PC-3 (cell line): ENCODE results near the gene TOB1. TPM values are rescaled to one million over a fixed set of nuclear protein-coding genes. Genes with fewer than 3 reads are reported as not detected.

Experiments
- ATAC-seq: fragments of 200-7000 bp; cut with Tn5 transposase; 2 replicates; pipeline ENCODE4 v1.9.1; 2020; ENCODE audit warnings: mild to moderate bottlenecking, moderate library complexity
- BruUV-seq: library from RNA; stranded (reverse); fragments of 400-500 nt; replicated peaks from 2 replicates; lab custom pipeline; 2021; lab: Mats Ljungman, UMichigan
- CTCF ChIA-PET: fragments of 300-600 bp; sonication (Branson Sonifier 250); formaldehyde crosslinking; loops from one replicate; lab custom pipeline; 2022; ENCODE audit warnings: antibody characterized with exemption; lab: Charles Lee
- POLR2A ChIA-PET: fragments of 300-600 bp; sonication (Branson Sonifier 250); formaldehyde crosslinking; loops from one replicate; lab custom pipeline; 2022; ENCODE audit warnings: antibody characterized with exemption; ENCODE audit not compliant: unreplicated experiment; lab: Charles Lee
- DNase-seq: peaks from one replicate; pipeline ENCODE4 v3.0.0-alpha.2; 2015
- H2AFZ ChIP-seq: fragments of 300-600 bp; sonication (generic); 2 replicates; pipeline ENCODE4 v1.6.0; 2016; ENCODE audit warnings: antibody characterized with exemption, low read length
- H3F3A ChIP-seq: fragments of 300-600 bp; sonication (generic); one replicate; pipeline ENCODE4 v1.6.0; 2017; ENCODE audit warnings: antibody characterized with exemption, low read length, control low read depth, mild to moderate bottlenecking; ENCODE audit not compliant: unreplicated experiment
- H3K27ac ChIP-seq: fragments of 300-600 bp; sonication (generic); 2 replicates; pipeline ENCODE4 v1.5.1; 2016; ENCODE audit warnings: mild to moderate bottlenecking, low read length
- H3K27me3 ChIP-seq: fragments of 300-600 bp; sonication (generic); 2 replicates; pipeline ENCODE4 v1.6.1; 2016; ENCODE audit warnings: low read length, mixed read lengths
- H3K36me3 ChIP-seq: fragments of 300-600 bp; sonication (generic); 2 replicates; pipeline ENCODE4 v1.6.1; 2016; ENCODE audit warnings: low read depth, mixed run types, low read length, mixed read lengths
- H3K4me1 ChIP-seq: fragments of 300-600 bp; sonication (generic); 2 replicates; pipeline ENCODE4 v1.5.1; 2016; ENCODE audit warnings: low read length; ENCODE audit not compliant: insufficient read depth
- H3K4me2 ChIP-seq: fragments of 300-600 bp; sonication (generic); 2 replicates; pipeline ENCODE4 v1.6.0; 2016; ENCODE audit warnings: low read length
- H3K4me3 ChIP-seq: fragments of 300-600 bp; sonication (generic); 2 replicates; pipeline ENCODE4 v1.5.1; 2016; ENCODE audit warnings: mild to moderate bottlenecking, low read length, mixed read lengths
- H3K79me2 ChIP-seq: fragments of 300-600 bp; sonication (generic); 2 replicates; pipeline ENCODE4 v1.6.1; 2017; ENCODE audit warnings: low read length, mixed read lengths
- H3K9ac ChIP-seq: fragments of 300-600 bp; sonication (generic); 2 replicates; pipeline ENCODE4 v1.6.0; 2016; ENCODE audit warnings: mild to moderate bottlenecking, low read length
- H3K9me2 ChIP-seq: fragments of 300-600 bp; sonication (generic); replicated peaks from 2 replicates; pipeline ENCODE4 v1.6.1; 2016; ENCODE audit warnings: mixed run types, low read length, mixed read lengths
- H3K9me3 ChIP-seq: fragments of 300-600 bp; sonication (generic); 2 replicates; pipeline ENCODE4 v1.6.1; 2016; ENCODE audit warnings: low read length, mixed read lengths
- H4K20me1 ChIP-seq: fragments of 300-600 bp; sonication (generic); 2 replicates; pipeline ENCODE4 v1.6.1; 2016; ENCODE audit warnings: low read length, mixed read lengths
- EZH2 ChIP-seq: fragments of 300-600 bp; sonication (generic); IDR thresholded peaks from one replicate; pipeline ENCODE4 v1.6.1; 2017; ENCODE audit warnings: antibody characterized with exemption, mild to moderate bottlenecking, low read length; ENCODE audit not compliant: unreplicated experiment
- EZH2phosphoT487 ChIP-seq: fragments of 300-600 bp; sonication (generic); IDR thresholded peaks from 2 replicates; pipeline ENCODE4 v1.6.1; 2018; ENCODE audit warnings: mild to moderate bottlenecking, antibody characterized with exemption, low read length, borderline replicate concordance
- intact Hi-C: fragments of 100-400 bp; cut with micrococcal nuclease; formaldehyde crosslinking; loops from 2 replicates; pipeline ENCODE4 v1.9.0; 2023
- total RNA-seq: library from RNA; depleted of rRNA; stranded (reverse); fragments of >200 nt; gene quantifications from 2 replicates; pipeline ENCODE4 v1.2.3, GENCODE V29; 2014
- TF ChIP-seq, protein P1 (sequence below): fragments of 300-600 bp; sonication (generic); conservative IDR thresholded peaks from 2 replicates; pipeline ENCODE4 v1.5.1; 2017; ENCODE audit warnings: antibody characterized with exemption, low read depth, mild to moderate bottlenecking, low read length

Gene TOB1
- total RNA-seq, 1 experiment from 2014 or later, result 28.7 TPM

DNA sequence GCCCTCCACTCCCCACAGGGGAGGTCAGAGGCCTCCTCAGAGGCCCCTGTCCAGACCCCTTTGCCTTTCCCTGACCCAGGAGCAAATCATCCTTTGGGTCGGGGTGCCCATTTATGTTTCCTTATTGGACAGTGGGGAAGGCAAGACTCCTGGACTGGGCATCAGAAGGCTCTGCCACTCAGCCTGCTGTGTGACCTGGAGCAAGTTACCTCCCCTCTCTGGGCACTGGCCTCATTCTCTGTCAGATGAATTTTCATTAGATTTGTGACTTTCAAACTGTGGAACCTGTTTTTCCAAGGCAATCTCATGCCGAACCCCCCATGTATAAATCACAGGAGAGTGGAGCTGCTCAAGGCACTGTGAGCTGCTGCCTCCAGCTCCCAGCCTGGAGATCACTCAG, 47.0 kb upstream of the TOB1 start:
- no peak overlapping the region for H3K27ac ChIP-seq
- no TSS peak for BruUV-seq
- H3F3A ChIP-seq, result no peaks in the 10 kb centered on the region
- no peak for TF ChIP-seq EZH2phosphoT487
- TF ChIP-seq, protein P1, sequence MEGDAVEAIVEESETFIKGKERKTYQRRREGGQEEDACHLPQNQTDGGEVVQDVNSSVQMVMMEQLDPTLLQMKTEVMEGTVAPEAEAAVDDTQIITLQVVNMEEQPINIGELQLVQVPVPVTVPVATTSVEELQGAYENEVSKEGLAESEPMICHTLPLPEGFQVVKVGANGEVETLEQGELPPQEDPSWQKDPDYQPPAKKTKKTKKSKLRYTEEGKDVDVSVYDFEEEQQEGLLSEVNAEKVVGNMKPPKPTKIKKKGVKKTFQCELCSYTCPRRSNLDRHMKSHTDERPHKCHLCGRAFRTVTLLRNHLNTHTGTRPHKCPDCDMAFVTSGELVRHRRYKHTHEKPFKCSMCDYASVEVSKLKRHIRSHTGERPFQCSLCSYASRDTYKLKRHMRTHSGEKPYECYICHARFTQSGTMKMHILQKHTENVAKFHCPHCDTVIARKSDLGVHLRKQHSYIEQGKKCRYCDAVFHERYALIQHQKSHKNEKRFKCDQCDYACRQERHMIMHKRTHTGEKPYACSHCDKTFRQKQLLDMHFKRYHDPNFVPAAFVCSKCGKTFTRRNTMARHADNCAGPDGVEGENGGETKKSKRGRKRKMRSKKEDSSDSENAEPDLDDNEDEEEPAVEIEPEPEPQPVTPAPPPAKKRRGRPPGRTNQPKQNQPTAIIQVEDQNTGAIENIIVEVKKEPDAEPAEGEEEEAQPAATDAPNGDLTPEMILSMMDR, result no peak
- TF ChIP-seq EZH2, result no peak
- no peaks in the 10 kb centered on the region for H4K20me1 ChIP-seq
- no peaks in the 10 kb centered on the region for H3K9me3 ChIP-seq
- H3K27me3 ChIP-seq, result no peaks in the 10 kb centered on the region
- H3K79me2 ChIP-seq, result no peaks in the 10 kb centered on the region
- ChIA-PET POLR2A (no interaction called here), CTCF (no interaction called here)
- no peaks in the 10 kb centered on the region for H3K36me3 ChIP-seq
- no peak overlapping the region for H2AFZ ChIP-seq
- ATAC-seq, result no peak
- intact Hi-C loops, result no loop called here
- no peak overlapping the region for H3K4me2 ChIP-seq
- H3K4me1 ChIP-seq, result peaks cover 6% of the 10 kb centered on the region; the same call in 1 of the 2 replicates
- no peak for DNase-seq
- no peaks in the 10 kb centered on the region for H3K9me2 ChIP-seq
- no peak overlapping the region for H3K9ac ChIP-seq
- H3K4me3 ChIP-seq, result no peak overlapping the region

DNA sequence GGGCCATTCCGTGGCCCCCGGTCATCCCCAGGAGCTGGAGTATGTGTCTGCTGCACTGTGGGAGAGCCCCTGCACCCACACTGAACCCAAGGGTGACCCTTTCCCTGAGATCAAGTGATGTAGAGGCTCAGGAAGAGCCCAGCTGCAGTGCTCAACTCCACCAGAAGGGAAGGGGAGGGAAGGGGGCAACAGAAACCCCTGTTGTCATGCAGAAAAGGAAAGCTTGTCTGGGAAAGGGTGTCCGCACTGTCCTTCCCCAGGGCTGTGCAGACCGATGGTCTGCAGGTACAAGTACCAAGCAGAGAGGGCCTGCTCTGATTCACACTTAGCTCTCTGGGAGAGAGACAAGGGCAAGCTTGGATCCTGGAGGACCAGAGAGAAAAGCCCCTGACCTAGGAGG, 45.7 kb upstream of the TOB1 start:
- no peaks in the 10 kb centered on the region for H3F3A ChIP-seq
- ATAC-seq, result no peak

DNA sequence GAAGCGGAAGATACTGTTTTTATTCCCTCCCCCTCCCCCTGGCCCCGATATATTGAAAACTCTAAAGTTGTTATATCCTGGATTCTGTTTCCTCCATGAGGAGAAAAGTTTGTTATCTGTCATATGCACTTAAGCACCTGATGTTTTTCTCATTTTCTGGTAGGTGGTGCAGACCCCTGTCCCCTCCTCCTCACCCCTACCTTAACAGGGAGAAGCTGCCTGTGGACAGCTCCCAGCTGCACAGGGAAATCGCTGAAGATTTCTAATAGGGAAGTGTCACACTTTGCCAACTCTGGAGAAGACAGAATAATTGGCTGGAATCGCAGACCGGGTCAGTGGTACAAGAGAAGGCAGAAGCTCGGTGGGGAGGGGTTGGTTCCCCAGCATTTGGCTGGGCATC, 45.3 kb upstream of the TOB1 start:
- no peak for DNase-seq
- POLR2A ChIA-PET, result interaction anchor here (0.6 to 0.7 kb wide), 2 partner anchors 20 to 169 kb away, joined by 3 to 7 read pairs; no protein-coding TSS in a partner anchor
- CTCF ChIA-PET, result no interaction called here

More for the DNA sequence above, 45.7 kb upstream of the TOB1 start:
- CTCF ChIA-PET, result no interaction called here
- no TSS peak for BruUV-seq
- no peaks in the 10 kb centered on the region for H3K27me3 ChIP-seq
- no peak overlapping the region for H3K4me2 ChIP-seq
- no peak overlapping the region for H3K9ac ChIP-seq
- no peaks in the 10 kb centered on the region for H3K79me2 ChIP-seq
- TF ChIP-seq, protein P1, result no peak
- no peak for TF ChIP-seq EZH2phosphoT487
- H3K36me3 ChIP-seq, result no peaks in the 10 kb centered on the region
- H3K4me1 ChIP-seq, result peaks cover 6% of the 10 kb centered on the region; the same call in 1 of the 2 replicates
- POLR2A ChIA-PET, result interaction anchor here (0.6 to 0.7 kb wide), 2 partner anchors 45 to 169 kb away, joined by 3 read pairs; no protein-coding TSS in a partner anchor
- no peaks in the 10 kb centered on the region for H4K20me1 ChIP-seq
- no peaks in the 10 kb centered on the region for H3K9me2 ChIP-seq
- no peak overlapping the region for H3K4me3 ChIP-seq
- H3K9me3 ChIP-seq, result no peaks in the 10 kb centered on the region
- no peak for DNase-seq
- no peak overlapping the region for H2AFZ ChIP-seq
- intact Hi-C loops, result no loop called here
- H3K27ac ChIP-seq, result no peak overlapping the region

More for the DNA sequence above, 45.3 kb upstream of the TOB1 start:
- Histone ChIP-seq H3K9me3 (no peaks in the 10 kb centered on the region), H3K27me3 (no peaks in the 10 kb centered on the region), H3K9ac (no peak overlapping the region), H3F3A (no peaks in the 10 kb centered on the region), H3K9me2 (no peaks in the 10 kb centered on the region), H4K20me1 (no peaks in the 10 kb centered on the region), H3K4me1 (peaks cover 6% of the 10 kb centered on the region; the same call in 1 of the 2 replicates), H3K4me2 (no peak overlapping the region), H3K79me2 (no peaks in the 10 kb centered on the region), H2AFZ (no peak overlapping the region), H3K36me3 (no peaks in the 10 kb centered on the region), H3K4me3 (no peak overlapping the region), H3K27ac (no peak overlapping the region)
- TF ChIP-seq EZH2phosphoT487, result no peak
- TF ChIP-seq, protein P1, result no peak
- no peak for ATAC-seq
- BruUV-seq, result no TSS peak
- intact Hi-C loops, result no loop called here
